ENCODE results near the gene KMT2B.

The KMT2B gene

GRCh38 chr19:35784503-35785338 lies 66.9 kb downstream of the KMT2B start:
- no peak for DNase-seq

- DNase-seq, result no peak
Measured at GRCh38 chr19:35785339-35785627, 67.5 kb downstream of the KMT2B start.

- DNase-seq, result no peak
Measured at GRCh38 chr19:35786299-35787160, 68.7 kb downstream of the KMT2B start.

DNA sequence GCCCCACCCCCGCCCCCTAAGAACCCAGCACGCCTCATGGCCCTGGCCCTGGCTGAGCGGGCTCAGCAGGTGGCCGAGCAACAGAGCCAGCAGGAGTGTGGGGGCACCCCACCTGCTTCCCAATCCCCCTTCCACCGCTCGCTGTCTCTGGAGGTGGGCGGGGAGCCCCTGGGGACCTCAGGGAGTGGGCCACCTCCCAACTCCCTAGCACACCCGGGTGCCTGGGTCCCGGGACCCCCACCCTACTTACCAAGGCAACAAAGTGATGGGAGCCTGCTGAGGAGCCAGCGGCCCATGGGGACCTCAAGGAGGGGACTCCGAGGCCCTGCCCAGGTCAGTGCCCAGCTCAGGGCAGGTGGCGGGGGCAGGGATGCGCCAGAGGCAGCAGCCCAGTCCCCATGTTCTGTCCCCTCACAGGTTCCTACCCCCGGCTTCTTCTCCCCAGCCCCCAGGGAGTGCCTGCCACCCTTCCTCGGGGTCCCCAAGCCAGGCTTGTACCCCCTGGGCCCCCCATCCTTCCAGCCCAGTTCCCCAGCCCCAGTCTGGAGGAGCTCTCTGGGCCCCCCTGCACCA lies 69.5 kb downstream of the KMT2B start:
- DNase-seq, result no peak
